CD14-positive monocyte (primary cell): Measurements from ENCODE around the gene DIS3L2. TPM values are rescaled to one million over a fixed set of nuclear protein-coding genes. Genes with fewer than 3 reads are reported as not detected.

Source experiments
- DNase-seq, 3 donors: peaks; one replicate each; pipeline ENCODE4 v3.0.0-alpha.2; 2011 to 2022
- H2AFZ ChIP-seq: 2 replicates; pipeline ENCODE4 v1.6.0; 2012; ENCODE audit warnings: mild to moderate bottlenecking, low read depth, low read length, inconsistent platforms; ENCODE audit not compliant: insufficient read depth, poor library complexity, severe bottlenecking
- H3K27ac ChIP-seq, 2 donors: 1 replicate in 1 of 2; 2 replicates in 1 of 2; pipeline ENCODE4 v1.5.1; 2012 to 2013; ENCODE audit warnings: low read length in 2 of 2, control low read depth in 1 of 2, inconsistent platforms in 1 of 2, low read depth in 1 of 2, mild to moderate bottlenecking in 1 of 2
- H3K27me3 ChIP-seq, 2 donors: one replicate each; pipeline versions ENCODE4 v1.6.0 to v1.6.1; 2011 to 2013; ENCODE audit warnings: low read length in 2 of 2; ENCODE audit not compliant: control insufficient read depth in 2 of 2, insufficient read depth in 2 of 2
- H3K36me3 ChIP-seq, 2 donors: replicated peaks in 1 of 2; 1 replicate in 1 of 2; 2 replicates in 1 of 2; pipeline versions ENCODE4 v1.5.1 to v1.6.1; 2012 to 2013; ENCODE audit warnings: low read length in 2 of 2, control low read depth in 1 of 2, inconsistent platforms in 1 of 2, mild to moderate bottlenecking in 1 of 2; ENCODE audit not compliant: insufficient read depth in 2 of 2, control insufficient read depth in 1 of 2
- H3K4me1 ChIP-seq, 2 donors: 1 replicate in 1 of 2; 2 replicates in 1 of 2; pipeline versions ENCODE4 v1.5.1 to v1.6.1; 2012 to 2013; ENCODE audit warnings: low read length in 2 of 2, control low read depth in 1 of 2, inconsistent platforms in 1 of 2, mild to moderate bottlenecking in 1 of 2, moderate library complexity in 1 of 2; ENCODE audit not compliant: insufficient read depth in 2 of 2, control insufficient read depth in 1 of 2
- H3K4me2 ChIP-seq: replicated peaks from 2 replicates; pipeline ENCODE3; 2012; ENCODE audit warnings: low read length, moderate library complexity, mild to moderate bottlenecking; ENCODE audit not compliant: poor library complexity, severe bottlenecking; ENCODE audit errors: extremely low read depth
- H3K4me3 ChIP-seq, 3 experiments: fragments of 200-600 bp in 1 of 3; sonication (generic) in 1 of 3; replicated peaks in 1 of 3; 1 replicate in 2 of 3; 2 replicates in 1 of 3; pipeline ENCODE4 v1.5.1; 2011 to 2013; ENCODE audit warnings: low read length in 3 of 3, mild to moderate bottlenecking in 3 of 3, control low read depth in 2 of 3, low read depth in 2 of 3, inconsistent platforms in 1 of 3, moderate library complexity in 1 of 3
- H3K79me2 ChIP-seq: 2 replicates; pipeline ENCODE4 v1.6.0; 2012; ENCODE audit warnings: mild to moderate bottlenecking, control low read depth, inconsistent platforms, low read length, moderate library complexity; ENCODE audit not compliant: insufficient read depth
- H3K9ac ChIP-seq: 2 replicates; pipeline ENCODE4 v1.6.0; 2017; ENCODE audit warnings: low read length, mild to moderate bottlenecking; ENCODE audit not compliant: insufficient read depth, poor library complexity, severe bottlenecking
- H3K9me3 ChIP-seq, 2 donors: replicated peaks in 1 of 2; 1 replicate in 1 of 2; 2 replicates in 1 of 2; pipeline versions ENCODE4 v1.5.1 to v1.6.1; 2012 to 2013; ENCODE audit warnings: low read length in 2 of 2, control low read depth in 1 of 2; ENCODE audit not compliant: control insufficient read depth in 1 of 2, insufficient read depth in 1 of 2
- H4K20me1 ChIP-seq: 2 replicates; pipeline ENCODE4 v1.6.0; 2012; ENCODE audit warnings: mild to moderate bottlenecking, low read length, control low read depth, moderate library complexity; ENCODE audit not compliant: insufficient read depth
- H3K27ac Mint-ChIP-seq, 7 donors: one replicate each; pipeline ENCODE4 v1.8.0; 2020; ENCODE audit warnings: mild to moderate bottlenecking in 7 of 7, mixed read lengths in 7 of 7, moderate library complexity in 6 of 7, inconsistent platforms in 2 of 7
- H3K27me3 Mint-ChIP-seq, 3 donors: one replicate each; pipeline ENCODE4 v1.8.0; 2021 to 2022; ENCODE audit warnings: low read depth in 3 of 3, mild to moderate bottlenecking in 3 of 3, mixed read lengths in 3 of 3, moderate library complexity in 3 of 3, inconsistent platforms in 1 of 3
- H3K36me3 Mint-ChIP-seq, 2 donors: one replicate each; pipeline ENCODE4 v1.8.0; 2020; ENCODE audit warnings: mixed read lengths in 2 of 2, inconsistent platforms in 1 of 2, mild to moderate bottlenecking in 1 of 2
- H3K4me1 Mint-ChIP-seq: one replicate; pipeline ENCODE4 v1.8.0; 2020; ENCODE audit warnings: mild to moderate bottlenecking, mixed read lengths
- H3K4me3 Mint-ChIP-seq, 2 donors: one replicate each; pipeline ENCODE4 v1.8.0; 2020; ENCODE audit warnings: mild to moderate bottlenecking in 2 of 2, mixed read lengths in 2 of 2, moderate library complexity in 1 of 2
- H3K9me3 Mint-ChIP-seq, 7 donors: one replicate each; pipeline ENCODE4 v1.8.0; 2020 to 2022; ENCODE audit warnings: mixed read lengths in 7 of 7, mild to moderate bottlenecking in 6 of 7, moderate library complexity in 6 of 7, inconsistent platforms in 2 of 7
- WGBS: methylation state at CpG from one replicate; pipeline ENCODE4 v1.1.5; 2013; ENCODE audit warnings: missing lambda C conversion rate; ENCODE audit not compliant: insufficient coverage; 5-methylcytosine and 5-hydroxymethylcytosine counted together
- intact Hi-C, 2 donors: fragments of 100-400 bp; cut with micrococcal nuclease; formaldehyde crosslinking; loops; one replicate each; pipeline versions ENCODE4 v1.15.0 to v1.15.1; 2023
- polyA plus RNA-seq, 3 donors: library from polyadenylated mRNA; depleted of rRNA in 1 of 3; unstranded in 2 of 3; stranded (reverse) in 1 of 3; fragments of 300-500 nt in 2 of 3; fragments of >200 nt in 1 of 3; fragmentation: Illumina TruSeq in 2 of 3; gene quantifications; 1 replicate in 2 of 3; 2 replicates in 1 of 3; pipeline ENCODE4 v1.2.3, GENCODE V29; 2012 to 2021
- TF ChIP-seq, protein P1 (sequence below): fragments of 200-600 bp; IDR thresholded peaks from one replicate; pipeline ENCODE4 v1.8.0; 2022; ENCODE audit warnings: antibody characterized with exemption, mild to moderate bottlenecking

The DIS3L2 gene
- polyA plus RNA-seq, 3 donors = 6.0 to 21.7 (median 6.4) TPM

DNA sequence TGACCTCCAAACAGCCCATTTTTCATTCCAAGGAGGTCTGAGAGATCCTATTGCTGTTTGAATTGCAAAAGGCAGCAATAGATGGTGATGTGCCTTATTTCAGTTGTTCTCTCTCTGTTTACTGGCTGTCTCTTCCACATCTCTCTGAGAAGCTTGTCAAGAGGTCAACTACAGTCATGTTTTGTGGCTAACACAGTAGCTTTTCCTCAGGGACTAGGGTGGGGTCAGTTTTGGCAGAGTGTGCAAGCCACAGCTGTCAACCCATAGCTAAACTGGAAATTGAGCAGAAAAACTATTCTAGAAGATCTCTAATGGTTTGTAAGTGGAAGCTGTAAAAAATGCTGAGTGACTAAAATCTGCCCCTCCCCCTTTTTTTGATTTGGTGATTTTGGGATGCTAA lies 67.1 kb downstream of the DIS3L2 start:
- Mint-ChIP-seq H3K9me3 (peaks cover 0 to 4% (median 2%) of the 10 kb centered on the region in 7 donors), H3K4me3 (no peak overlapping the region), H3K27ac (peak overlapping the region in 1 of 7 donors; percentile 38), H3K27me3 (no peaks in the 10 kb centered on the region), H3K4me1 (no peaks in the 10 kb centered on the region), H3K36me3 (peaks cover 52 to 68% of the 10 kb centered on the region in 2 donors)
- H4K20me1 ChIP-seq = no peaks in the 10 kb centered on the region
- no peaks in the 10 kb centered on the region for H3K9me3 ChIP-seq
- no peaks in the 10 kb centered on the region for H3K27me3 ChIP-seq
- no peak overlapping the region for H3K4me2 ChIP-seq
- H3K9ac ChIP-seq = no peak overlapping the region
- no peak for DNase-seq
- TF ChIP-seq, protein P1, sequence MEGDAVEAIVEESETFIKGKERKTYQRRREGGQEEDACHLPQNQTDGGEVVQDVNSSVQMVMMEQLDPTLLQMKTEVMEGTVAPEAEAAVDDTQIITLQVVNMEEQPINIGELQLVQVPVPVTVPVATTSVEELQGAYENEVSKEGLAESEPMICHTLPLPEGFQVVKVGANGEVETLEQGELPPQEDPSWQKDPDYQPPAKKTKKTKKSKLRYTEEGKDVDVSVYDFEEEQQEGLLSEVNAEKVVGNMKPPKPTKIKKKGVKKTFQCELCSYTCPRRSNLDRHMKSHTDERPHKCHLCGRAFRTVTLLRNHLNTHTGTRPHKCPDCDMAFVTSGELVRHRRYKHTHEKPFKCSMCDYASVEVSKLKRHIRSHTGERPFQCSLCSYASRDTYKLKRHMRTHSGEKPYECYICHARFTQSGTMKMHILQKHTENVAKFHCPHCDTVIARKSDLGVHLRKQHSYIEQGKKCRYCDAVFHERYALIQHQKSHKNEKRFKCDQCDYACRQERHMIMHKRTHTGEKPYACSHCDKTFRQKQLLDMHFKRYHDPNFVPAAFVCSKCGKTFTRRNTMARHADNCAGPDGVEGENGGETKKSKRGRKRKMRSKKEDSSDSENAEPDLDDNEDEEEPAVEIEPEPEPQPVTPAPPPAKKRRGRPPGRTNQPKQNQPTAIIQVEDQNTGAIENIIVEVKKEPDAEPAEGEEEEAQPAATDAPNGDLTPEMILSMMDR = no peak
- no peaks in the 10 kb centered on the region for H3K79me2 ChIP-seq
- intact Hi-C loops = no loop called here
- no peak overlapping the region for H3K4me3 ChIP-seq
- no peak overlapping the region for H2AFZ ChIP-seq
- no peak overlapping the region for H3K27ac ChIP-seq
- H3K36me3 ChIP-seq = peaks cover 27 to 74% of the 10 kb centered on the region in 2 donors
- no peaks in the 10 kb centered on the region for H3K4me1 ChIP-seq

DNA sequence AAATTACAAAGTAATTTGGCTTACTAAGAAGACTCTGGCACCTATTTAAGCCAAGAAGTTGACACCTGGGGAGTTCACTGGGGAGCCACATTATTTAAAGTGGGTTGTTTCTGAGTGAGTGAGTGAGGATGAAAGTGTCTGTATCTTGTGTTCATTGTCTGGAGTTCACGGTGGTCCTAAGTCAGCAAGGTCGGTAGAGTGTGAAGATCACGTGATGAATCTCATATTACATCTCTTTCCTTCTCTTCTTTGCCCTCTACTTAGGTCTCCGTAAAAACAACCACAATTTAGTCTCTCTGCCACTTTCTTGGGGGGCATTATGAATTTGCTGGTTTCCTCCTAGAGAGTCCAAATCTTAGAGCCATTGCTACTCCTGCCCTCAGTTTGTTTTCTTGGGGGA lies 67.8 kb downstream of the DIS3L2 start:
- Histone ChIP-seq H3K27me3 (no peaks in the 10 kb centered on the region), H3K36me3 (peaks cover 22 to 67% of the 10 kb centered on the region in 2 donors)

More for the DNA sequence above, 67.8 kb downstream of the DIS3L2 start:
- WGBS = no CpG with 5 or more reads among the region's 4 CpGs
- H3K9me3 ChIP-seq = no peaks in the 10 kb centered on the region
- DNase-seq = no peak
- peaks cover 60 to 71% of the 10 kb centered on the region in 2 donors for H3K36me3 Mint-ChIP-seq
- intact Hi-C loops = no loop called here
- peaks cover 5 to 10% (median 7%) of the 10 kb centered on the region in 7 donors for H3K9me3 Mint-ChIP-seq
- TF ChIP-seq, protein P1 = no peak
- no peak overlapping the region for H2AFZ ChIP-seq
- no peaks in the 10 kb centered on the region for H3K27me3 Mint-ChIP-seq
- no peaks in the 10 kb centered on the region for H3K4me1 ChIP-seq
- no peak overlapping the region for H3K9ac ChIP-seq
- H3K4me3 Mint-ChIP-seq = no peak overlapping the region
- H4K20me1 ChIP-seq = no peaks in the 10 kb centered on the region
- no peaks in the 10 kb centered on the region for H3K79me2 ChIP-seq
- H3K4me3 ChIP-seq = no peak overlapping the region
- H3K27ac Mint-ChIP-seq = no peak overlapping the region
- no peaks in the 10 kb centered on the region for H3K4me1 Mint-ChIP-seq
- H3K27ac ChIP-seq = no peak overlapping the region
- H3K4me2 ChIP-seq = no peak overlapping the region
